ENCODE measurements around the gene RNMT.
A peak's percentile ranks its signal among the peaks of the same experiment; 100 is the strongest.

RNMT gene

GRCh38 chr18:13813271-13813849 lies 86.9 kb downstream of the RNMT start:
- peak; percentile 78 for DNase-seq
